Kidney (tissue), 14 donors: Measurements from ENCODE around the gene PPP1R8. TPM values are rescaled to one million over a fixed set of nuclear protein-coding genes. Genes with fewer than 3 reads are reported as not detected.
"Not testable (repeated sequence)": the region's sequence is repeated elsewhere in the genome, so short reads cannot be mapped to it uniquely, and the experiment has no call there.

Source experiments
- DNase-seq, 5 donors: peaks; one replicate each; pipeline ENCODE4 v3.0.0-alpha.2; 2013 to 2020
- FAIRE-seq: peaks from 2 replicates; lab custom pipeline; 2012; peaks lifted over from hg19 to GRCh38; lab: Jason Lieb, UNC
- H3K27ac ChIP-seq, 2 donors: one replicate each; pipeline ENCODE4 v1.7.0; 2013; ENCODE audit warnings: low read depth in 2 of 2, low read length in 2 of 2, inconsistent platforms in 1 of 2
- H3K27me3 ChIP-seq: one replicate; pipeline ENCODE4 v1.7.1; 2013; ENCODE audit warnings: low read length, inconsistent platforms; ENCODE audit not compliant: control insufficient read depth, insufficient read depth
- H3K36me3 ChIP-seq, 3 donors: one replicate each; pipeline versions ENCODE4 v1.7.0 to v1.7.1; 2013; ENCODE audit warnings: low read length in 3 of 3, control low read depth in 1 of 3, inconsistent platforms in 1 of 3; ENCODE audit not compliant: insufficient read depth in 3 of 3, control insufficient read depth in 2 of 3
- H3K4me1 ChIP-seq, 3 donors: one replicate each; pipeline versions ENCODE4 v1.7.0 to v1.7.1; 2013; ENCODE audit warnings: low read length in 3 of 3, inconsistent platforms in 1 of 3, low read depth in 1 of 3; ENCODE audit not compliant: control insufficient read depth in 2 of 3, insufficient read depth in 2 of 3
- H3K4me3 ChIP-seq, 3 donors: one replicate each; pipeline versions ENCODE4 v1.7.0 to v1.8.1; 2013; ENCODE audit warnings: low read length in 3 of 3, control low read depth in 1 of 3, inconsistent platforms in 1 of 3
- H3K9ac ChIP-seq, 3 donors: one replicate each; pipeline versions ENCODE4 v1.7.0 to v1.7.1; 2013; ENCODE audit warnings: low read length in 3 of 3, control low read depth in 1 of 3, inconsistent platforms in 1 of 3
- H3K9me3 ChIP-seq, 3 donors: one replicate each; pipeline versions ENCODE4 v1.7.0 to v1.7.1; 2013; ENCODE audit warnings: low read length in 3 of 3, control low read depth in 1 of 3, inconsistent platforms in 1 of 3; ENCODE audit not compliant: control insufficient read depth in 2 of 3, insufficient read depth in 1 of 3
- intact Hi-C: fragments of 100-400 bp; cut with DNase I; formaldehyde crosslinking; loops from one replicate; pipeline ENCODE4 v1.11.1; 2022
- polyA plus RNA-seq: library from polyadenylated mRNA; stranded (reverse); fragments of 350-450 nt; fragmentation: Illumina TruSeq; extraction: RNeasy Lipid Tissue Mini Kit (QIAGEN cat#74804); gene quantifications from one replicate; pipeline ENCODE4 v1.2.3, GENCODE V29; 2014; ENCODE audit warnings: low read depth, low replicate concordance; ENCODE audit not compliant: insufficient read depth
- total RNA-seq: library from RNA; stranded (reverse); fragmentation: NEBNext Ultra II Directional; extraction: Animal tissue kit (Norgen Biotek cat#: 25700); gene quantifications from one replicate; pipeline ENCODE4 v1.2.1, GENCODE V29; 2021
- TF ChIP-seq, protein P1 (sequence below): IDR thresholded peaks from 3 replicates; pipeline ENCODE4 v1.5.1; 2012; ENCODE audit warnings: mild to moderate bottlenecking, moderate library complexity, borderline replicate concordance; ENCODE audit not compliant: insufficient read depth; ENCODE audit errors: extremely low read depth
- donor health status: control.
- donor health status: control.
- donor health status: control.
- donor health status: control.
- donor health status: control.
- donor health status: DM: yes; HTN: yes; CAD: no.
- donor health status: Normal renal cell carcinoma (clear cell type).

The PPP1R8 gene
- total and polyA plus RNA-seq, 2 donors from 2014 or later: 21.8 to 38.6 TPM

DNA sequence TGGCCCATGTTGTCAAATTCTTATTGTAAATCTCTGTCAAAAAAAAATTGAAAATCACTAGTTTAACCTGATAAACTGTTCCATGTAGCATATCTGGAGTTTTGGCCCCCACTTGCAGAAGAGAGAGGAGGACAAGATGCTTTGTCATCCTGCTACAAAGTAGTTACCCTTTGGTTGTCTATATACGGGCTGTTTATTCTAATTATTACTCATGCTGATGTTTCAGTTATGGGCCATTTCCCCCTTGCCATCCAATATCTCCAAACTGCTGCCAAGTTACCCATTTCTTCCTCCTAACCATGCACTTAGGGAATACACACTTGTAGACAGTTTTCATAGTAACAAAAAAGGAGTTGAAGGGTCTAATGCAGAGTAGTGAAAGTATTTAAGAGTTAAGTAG lies 35.0 kb upstream of the PPP1R8 start:
- FAIRE-seq: no peak
- H3K36me3 ChIP-seq: peaks cover 4 to 23% (median 11%) of the 10 kb centered on the region in 3 donors

DNA sequence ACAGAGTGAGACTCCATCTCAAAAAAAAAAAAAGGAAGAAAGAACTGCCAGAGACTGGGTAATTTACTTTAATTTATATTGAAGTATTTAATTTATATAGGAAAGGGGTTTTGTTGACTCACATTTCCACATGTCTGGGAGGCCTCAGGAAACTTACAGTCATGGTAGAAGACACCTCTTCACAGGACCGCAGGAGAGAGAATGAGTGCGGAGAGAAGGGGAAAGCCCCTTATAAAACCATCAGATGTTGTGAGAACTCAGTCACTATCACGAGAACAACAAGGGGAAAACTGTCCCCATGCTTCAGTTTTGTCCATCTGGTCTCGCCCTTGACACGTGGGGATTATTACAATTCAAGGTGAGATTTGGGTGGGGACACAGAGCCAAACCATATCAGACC lies 25.8 kb upstream of the PPP1R8 start:
- Histone ChIP-seq H3K4me1 (no peaks in the 10 kb centered on the region), H3K4me3 (no peak overlapping the region), H3K9ac (no peak overlapping the region), H3K9me3 (no peaks in the 10 kb centered on the region), H3K36me3 (peaks cover 2 to 9% (median 6%) of the 10 kb centered on the region in 3 donors), H3K27ac (no peak overlapping the region), H3K27me3 (no peaks in the 10 kb centered on the region)
- DNase-seq (no peak), FAIRE-seq (no peak)
- TF ChIP-seq, protein P1, sequence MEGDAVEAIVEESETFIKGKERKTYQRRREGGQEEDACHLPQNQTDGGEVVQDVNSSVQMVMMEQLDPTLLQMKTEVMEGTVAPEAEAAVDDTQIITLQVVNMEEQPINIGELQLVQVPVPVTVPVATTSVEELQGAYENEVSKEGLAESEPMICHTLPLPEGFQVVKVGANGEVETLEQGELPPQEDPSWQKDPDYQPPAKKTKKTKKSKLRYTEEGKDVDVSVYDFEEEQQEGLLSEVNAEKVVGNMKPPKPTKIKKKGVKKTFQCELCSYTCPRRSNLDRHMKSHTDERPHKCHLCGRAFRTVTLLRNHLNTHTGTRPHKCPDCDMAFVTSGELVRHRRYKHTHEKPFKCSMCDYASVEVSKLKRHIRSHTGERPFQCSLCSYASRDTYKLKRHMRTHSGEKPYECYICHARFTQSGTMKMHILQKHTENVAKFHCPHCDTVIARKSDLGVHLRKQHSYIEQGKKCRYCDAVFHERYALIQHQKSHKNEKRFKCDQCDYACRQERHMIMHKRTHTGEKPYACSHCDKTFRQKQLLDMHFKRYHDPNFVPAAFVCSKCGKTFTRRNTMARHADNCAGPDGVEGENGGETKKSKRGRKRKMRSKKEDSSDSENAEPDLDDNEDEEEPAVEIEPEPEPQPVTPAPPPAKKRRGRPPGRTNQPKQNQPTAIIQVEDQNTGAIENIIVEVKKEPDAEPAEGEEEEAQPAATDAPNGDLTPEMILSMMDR: no peak
- intact Hi-C loops: no loop called here

More for the DNA sequence above, 35.0 kb upstream of the PPP1R8 start:
- Histone ChIP-seq H3K9me3 (no peaks in the 10 kb centered on the region), H3K9ac (no peak overlapping the region), H3K27me3 (no peaks in the 10 kb centered on the region), H3K27ac (no peak overlapping the region), H3K4me3 (no peak overlapping the region), H3K4me1 (no peaks in the 10 kb centered on the region)
- TF ChIP-seq, protein P1: no peak
- intact Hi-C loops: no loop called here
- no peak for DNase-seq

DNA sequence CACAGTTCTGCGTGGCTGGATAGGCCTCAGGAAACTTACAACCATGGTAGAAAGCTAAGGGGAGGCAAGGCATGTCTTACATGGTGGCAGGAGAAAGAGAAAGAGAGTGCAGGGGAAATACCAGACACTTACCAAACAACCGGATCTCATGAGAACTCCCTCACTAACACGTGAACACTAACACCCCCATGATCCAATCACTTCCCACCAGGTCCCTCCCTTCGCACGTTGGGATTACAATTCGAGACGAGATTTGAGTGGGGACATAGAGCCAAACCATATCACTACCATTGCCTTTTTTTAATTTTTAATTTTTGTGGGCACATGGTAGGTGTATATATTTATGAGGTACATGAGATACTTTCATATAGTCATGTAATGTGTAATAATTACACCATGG lies 23.8 kb upstream of the PPP1R8 start:
- no peaks in the 10 kb centered on the region for H3K4me1 ChIP-seq
- no peak overlapping the region for H3K27ac ChIP-seq
- H3K27me3 ChIP-seq: no peaks in the 10 kb centered on the region
- TF ChIP-seq, protein P1: no peak
- no peak overlapping the region for H3K4me3 ChIP-seq
- peaks cover 2 to 9% (median 7%) of the 10 kb centered on the region in 3 donors for H3K36me3 ChIP-seq
- H3K9me3 ChIP-seq: no peaks in the 10 kb centered on the region
- no peak for FAIRE-seq
- intact Hi-C loops: no loop called here
- DNase-seq: no peak
- H3K9ac ChIP-seq: no peak overlapping the region

DNA sequence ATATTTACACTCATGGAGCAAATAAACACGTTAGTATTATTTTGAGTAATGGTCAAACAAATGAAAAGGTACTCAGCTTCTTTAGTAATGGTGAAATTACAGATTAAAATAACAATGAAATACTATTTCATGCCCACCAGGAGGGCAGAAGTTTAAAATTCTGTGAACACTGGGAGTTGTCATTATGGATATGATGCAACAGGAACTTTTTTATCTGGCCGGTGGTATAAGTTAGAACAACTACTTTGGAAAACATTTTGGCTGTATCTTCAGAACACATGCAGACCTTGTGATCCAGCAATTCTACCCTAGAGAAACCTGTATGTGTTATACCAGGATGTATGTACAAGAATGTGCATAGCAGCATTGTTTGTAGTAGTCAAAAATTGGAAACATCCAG lies 23.2 kb upstream of the PPP1R8 start:
- Histone ChIP-seq H3K27ac (no peak overlapping the region), H3K9me3 (no peaks in the 10 kb centered on the region), H3K9ac (no peak overlapping the region), H3K36me3 (peaks cover 0 to 9% (median 6%) of the 10 kb centered on the region in 3 donors), H3K4me3 (no peak overlapping the region), H3K27me3 (no peaks in the 10 kb centered on the region), H3K4me1 (no peaks in the 10 kb centered on the region)
- FAIRE-seq (no peak), DNase-seq (no peak)
- TF ChIP-seq, protein P1: no peak
- intact Hi-C loops: no loop called here

DNA sequence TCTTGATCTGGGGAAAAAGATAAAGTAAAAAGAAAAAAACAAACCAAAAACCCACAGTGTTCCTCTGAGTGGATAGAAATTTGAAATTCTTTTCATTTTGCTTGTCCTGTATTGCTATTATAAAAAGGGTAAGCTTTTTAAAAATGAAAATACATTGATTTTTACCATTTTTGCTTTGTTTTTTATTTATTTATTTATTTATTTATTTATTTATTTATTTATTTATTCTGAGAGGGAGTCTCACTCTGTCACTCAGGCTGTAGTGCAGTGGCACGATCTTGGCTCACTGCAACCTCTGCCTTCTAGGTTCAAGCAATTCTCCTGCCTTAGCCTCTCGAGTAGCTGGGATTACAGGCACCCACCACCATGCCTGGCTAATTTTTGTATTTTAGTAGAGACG lies 22.5 kb upstream of the PPP1R8 start:
- H3K9me3 ChIP-seq, H3K4me3 ChIP-seq, H3K27me3 ChIP-seq, H3K4me1 ChIP-seq, H3K9ac ChIP-seq, H3K27ac ChIP-seq, DNase-seq, intact Hi-C loops, FAIRE-seq: not testable (repeated sequence)
- peaks cover 0 to 11% (median 5%) of the 10 kb centered on the region in 3 donors for H3K36me3 ChIP-seq
